ENCODE data around the gene ZNF500. TPM values are rescaled to one million over a fixed set of nuclear protein-coding genes. Genes with fewer than 3 reads are reported as not detected.

Gene ZNF500
- total and polyA plus RNA-seq, 2 donors from 2014 or later, result 4.9 to 18.3 TPM

DNA sequence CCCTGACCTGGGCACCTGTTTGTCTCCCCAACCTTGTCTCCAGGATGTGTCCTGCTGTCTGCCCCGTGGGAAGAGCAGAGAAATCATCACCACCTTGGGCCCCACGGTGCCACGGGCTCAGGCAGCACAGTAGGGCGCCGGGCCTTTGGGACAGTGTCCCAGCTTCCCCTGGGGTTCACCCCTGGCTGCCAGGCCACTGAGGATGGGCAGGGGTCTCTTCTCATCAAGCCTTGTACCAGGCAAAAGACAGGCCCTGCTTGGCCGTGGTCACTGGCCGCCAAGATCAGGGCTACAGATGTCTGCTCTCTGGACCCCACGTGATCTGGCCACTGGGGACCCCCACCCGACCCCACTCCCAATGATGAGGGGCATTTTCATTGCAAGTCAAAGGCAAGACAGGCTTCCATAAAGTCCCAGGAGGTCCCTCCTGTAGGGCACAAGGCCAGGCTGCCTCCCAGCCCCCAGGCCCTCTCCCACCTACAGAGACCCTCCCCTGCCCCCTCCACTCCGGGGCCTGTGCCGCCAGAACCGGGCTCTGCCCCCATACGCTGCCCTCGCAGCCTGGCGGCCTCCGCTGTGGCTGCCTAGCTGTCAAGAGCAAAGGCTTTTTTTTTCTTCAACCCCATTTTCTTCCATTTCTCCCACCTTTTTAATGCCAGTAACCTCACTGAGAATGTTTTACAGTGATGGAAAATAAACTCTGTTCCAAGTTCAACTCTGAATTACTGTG is 18.1 kb downstream of the ZNF500 start:
- Histone ChIP-seq H3K4me1 (ENCODE audit: control insufficient read depth in 2 of 3, insufficient read depth in 2 of 3, low read depth in 1 of 3, low read length in 3 of 3) (no peaks in the 10 kb centered on the region), H3K27ac (ENCODE audit: low read depth in 2 of 2, low read length in 2 of 2) (no peak overlapping the region), H3K27me3 (ENCODE audit: control insufficient read depth, insufficient read depth, low read length) (no peaks in the 10 kb centered on the region), H3K9ac (ENCODE audit: low read length in 3 of 3) (no peak overlapping the region), H3K9me3 (ENCODE audit: control insufficient read depth in 2 of 3, insufficient read depth in 1 of 3, low read length in 3 of 3) (no peaks in the 10 kb centered on the region), H3K4me3 (ENCODE audit: low read length in 3 of 3) (no peak overlapping the region), H3K36me3 (ENCODE audit: control insufficient read depth in 2 of 3, insufficient read depth in 3 of 3, low read length in 3 of 3) (peaks cover 2 to 19% (median 12%) of the 10 kb centered on the region in 3 donors)
- FAIRE-seq (no peak), DNase-seq (no peak)
- TF ChIP-seq, protein P1, sequence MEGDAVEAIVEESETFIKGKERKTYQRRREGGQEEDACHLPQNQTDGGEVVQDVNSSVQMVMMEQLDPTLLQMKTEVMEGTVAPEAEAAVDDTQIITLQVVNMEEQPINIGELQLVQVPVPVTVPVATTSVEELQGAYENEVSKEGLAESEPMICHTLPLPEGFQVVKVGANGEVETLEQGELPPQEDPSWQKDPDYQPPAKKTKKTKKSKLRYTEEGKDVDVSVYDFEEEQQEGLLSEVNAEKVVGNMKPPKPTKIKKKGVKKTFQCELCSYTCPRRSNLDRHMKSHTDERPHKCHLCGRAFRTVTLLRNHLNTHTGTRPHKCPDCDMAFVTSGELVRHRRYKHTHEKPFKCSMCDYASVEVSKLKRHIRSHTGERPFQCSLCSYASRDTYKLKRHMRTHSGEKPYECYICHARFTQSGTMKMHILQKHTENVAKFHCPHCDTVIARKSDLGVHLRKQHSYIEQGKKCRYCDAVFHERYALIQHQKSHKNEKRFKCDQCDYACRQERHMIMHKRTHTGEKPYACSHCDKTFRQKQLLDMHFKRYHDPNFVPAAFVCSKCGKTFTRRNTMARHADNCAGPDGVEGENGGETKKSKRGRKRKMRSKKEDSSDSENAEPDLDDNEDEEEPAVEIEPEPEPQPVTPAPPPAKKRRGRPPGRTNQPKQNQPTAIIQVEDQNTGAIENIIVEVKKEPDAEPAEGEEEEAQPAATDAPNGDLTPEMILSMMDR (IDR thresholded peaks at IDR 0.05; ENCODE audit: borderline replicate concordance, extremely low read depth, insufficient read depth), result no peak
- intact Hi-C loops (cut with DNase I), result no loop called here

DNA sequence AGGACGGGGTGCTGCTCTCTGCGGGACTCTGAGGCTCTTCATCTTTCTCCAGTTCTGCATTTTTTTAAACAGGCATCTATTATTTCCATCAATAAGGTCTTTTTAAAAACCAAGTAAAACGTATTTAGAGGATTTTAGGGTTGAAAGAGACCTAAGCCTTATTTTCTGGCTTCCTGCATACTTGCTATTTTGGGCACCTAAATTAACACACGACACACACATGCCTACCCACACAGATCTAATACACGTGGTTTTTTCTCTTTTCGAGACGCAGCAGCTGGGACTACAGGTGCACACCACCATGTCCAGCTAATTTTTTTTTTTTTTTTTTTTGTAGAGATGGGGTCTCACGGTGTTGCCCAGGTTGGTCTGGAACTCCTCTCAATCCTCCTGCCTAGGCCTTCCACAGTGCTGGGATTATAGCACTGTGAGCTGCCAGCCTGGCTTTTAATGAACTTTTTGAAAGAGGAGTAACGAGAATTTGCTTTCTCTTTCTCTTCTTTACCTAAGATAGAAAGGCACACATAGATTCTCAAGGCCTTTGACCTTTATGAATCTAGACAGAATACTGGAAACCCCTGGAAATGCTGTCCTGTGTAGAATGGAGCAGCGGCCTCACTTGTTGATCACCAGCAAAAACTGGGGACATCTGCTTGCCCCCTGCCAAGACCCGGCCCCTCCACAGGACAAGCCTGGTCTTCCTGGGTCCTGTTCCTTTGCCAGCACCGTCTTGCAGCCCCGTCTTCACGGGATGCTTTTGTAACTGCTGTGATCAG is 18.9 kb downstream of the ZNF500 start:
- peaks cover 0 to 18% (median 8%) of the 10 kb centered on the region in 3 donors for H3K36me3 ChIP-seq (ENCODE audit: control insufficient read depth in 2 of 3, insufficient read depth in 3 of 3, low read length in 3 of 3)
- TF ChIP-seq, protein P1 (IDR thresholded peaks at IDR 0.05; ENCODE audit: borderline replicate concordance, extremely low read depth, insufficient read depth), result no peak
- no peaks in the 10 kb centered on the region for H3K27me3 ChIP-seq (ENCODE audit: control insufficient read depth, insufficient read depth, low read length)
- no peaks in the 10 kb centered on the region for H3K9me3 ChIP-seq (ENCODE audit: control insufficient read depth in 2 of 3, insufficient read depth in 1 of 3, low read length in 3 of 3)
- FAIRE-seq (no peak), DNase-seq (no peak)
- no peak overlapping the region for H3K4me3 ChIP-seq (ENCODE audit: low read length in 3 of 3)
- H3K4me1 ChIP-seq (ENCODE audit: control insufficient read depth in 2 of 3, insufficient read depth in 2 of 3, low read depth in 1 of 3, low read length in 3 of 3), result peaks cover 0 to 1% (median 0%) of the 10 kb centered on the region in 3 donors
- H3K27ac ChIP-seq (ENCODE audit: low read depth in 2 of 2, low read length in 2 of 2), result no peak overlapping the region
- no peak overlapping the region for H3K9ac ChIP-seq (ENCODE audit: low read length in 3 of 3)
- intact Hi-C loops (cut with DNase I), result no loop called here

DNA sequence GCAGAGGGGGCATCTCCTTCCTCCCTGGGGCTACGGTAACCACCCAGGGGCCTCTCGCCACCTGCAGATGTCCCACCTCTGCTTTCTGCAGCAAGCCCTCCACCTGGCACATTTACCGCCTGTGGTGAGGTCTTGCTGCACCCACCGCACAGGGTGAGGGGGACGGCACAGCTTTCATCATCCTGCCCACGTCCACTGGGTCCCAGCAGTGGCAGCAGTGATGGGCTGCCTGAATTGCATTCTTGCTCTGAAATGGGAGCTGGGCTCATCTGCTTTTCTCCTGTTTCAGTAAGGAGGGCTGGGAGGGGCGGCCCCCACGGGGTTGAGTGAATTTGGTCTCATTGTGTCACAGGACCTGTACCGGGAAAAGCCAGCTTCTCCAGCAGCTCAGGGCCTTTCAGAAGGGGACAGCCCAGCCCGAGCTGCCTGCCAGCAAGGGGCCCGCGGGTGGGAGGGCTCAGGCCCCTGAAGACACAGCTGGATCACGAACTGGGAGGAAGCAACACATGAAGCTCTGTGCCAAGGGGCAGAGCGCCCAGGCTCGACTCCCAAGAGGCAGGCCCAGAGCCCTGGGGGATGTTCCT is 19.9 kb downstream of the ZNF500 start:
- Histone ChIP-seq H3K9me3 (ENCODE audit: control insufficient read depth in 2 of 3, insufficient read depth in 1 of 3, low read length in 3 of 3) (no peaks in the 10 kb centered on the region), H3K4me3 (ENCODE audit: low read length in 3 of 3) (no peak overlapping the region), H3K9ac (ENCODE audit: low read length in 3 of 3) (no peak overlapping the region), H3K27me3 (ENCODE audit: control insufficient read depth, insufficient read depth, low read length) (no peaks in the 10 kb centered on the region), H3K36me3 (ENCODE audit: control insufficient read depth in 2 of 3, insufficient read depth in 3 of 3, low read length in 3 of 3) (peaks cover 0 to 10% (median 7%) of the 10 kb centered on the region in 3 donors), H3K4me1 (ENCODE audit: control insufficient read depth in 2 of 3, insufficient read depth in 2 of 3, low read depth in 1 of 3, low read length in 3 of 3) (peaks cover 0 to 2% (median 0%) of the 10 kb centered on the region in 3 donors), H3K27ac (ENCODE audit: low read depth in 2 of 2, low read length in 2 of 2) (no peak overlapping the region)
- DNase-seq (peak in 3 of 5 donors; percentile 13 to 50 (median 46)), FAIRE-seq (no peak)
- intact Hi-C loops (cut with DNase I), result no loop called here
- TF ChIP-seq, protein P1 (IDR thresholded peaks at IDR 0.05; ENCODE audit: borderline replicate concordance, extremely low read depth, insufficient read depth), result no peak
